Neural cell (in vitro differentiated cells): ENCODE results near the gene PLPPR5. TPM values are rescaled to one million over a fixed set of nuclear protein-coding genes. Genes with fewer than 3 reads are reported as not detected.

Source experiments
- H2AFZ ChIP-seq: fragments of 200-600, 300-800 bp; sonication (generic), shearing (Covaris generic); 2 replicates; pipeline ENCODE4 v1.6.0; 2014; ENCODE audit warnings: low read depth, mild to moderate bottlenecking, antibody characterized with exemption, low read length, moderate library complexity
- H3F3A ChIP-seq: fragments of 200-600 bp; shearing (Covaris generic); 2 replicates; pipeline ENCODE4 v1.6.1; 2016; ENCODE audit warnings: mild to moderate bottlenecking, moderate library complexity, mixed read lengths, antibody characterized with exemption, low read length; ENCODE audit not compliant: insufficient read depth, poor library complexity, severe bottlenecking
- H3K27ac ChIP-seq: fragments of 200-600, 300-800 bp; sonication (generic), shearing (Covaris generic); 2 replicates; pipeline ENCODE4 v1.5.1; 2014; ENCODE audit warnings: mild to moderate bottlenecking, low read length, moderate library complexity
- H3K27me3 ChIP-seq: fragments of 300-800, 200-600 bp; sonication (generic), shearing (Covaris generic); 2 replicates; pipeline ENCODE4 v1.6.0; 2014; ENCODE audit warnings: mild to moderate bottlenecking, low read depth, low read length, moderate library complexity; ENCODE audit not compliant: insufficient read depth
- H3K36me3 ChIP-seq: fragments of 300-800, 200-600 bp; sonication (generic), shearing (Covaris generic); 2 replicates; pipeline ENCODE4 v1.5.1; 2014; ENCODE audit warnings: mild to moderate bottlenecking, antibody characterized with exemption, low read length, moderate library complexity; ENCODE audit not compliant: insufficient read depth
- H3K4me2 ChIP-seq: fragments of 300-800, 200-600 bp; sonication (generic), shearing (Covaris generic); 2 replicates; pipeline ENCODE4 v1.6.0; 2014; ENCODE audit warnings: mild to moderate bottlenecking, low read length
- H3K4me3 ChIP-seq: fragments of 300-800, 200-600 bp; sonication (generic), shearing (Covaris generic); 2 replicates; pipeline ENCODE4 v1.5.1; 2014; ENCODE audit warnings: mild to moderate bottlenecking, low read length, moderate library complexity
- H3K79me2 ChIP-seq: fragments of 200-600 bp; shearing (Covaris generic); replicated peaks from 2 replicates; pipeline ENCODE4 v1.6.0; 2014; ENCODE audit warnings: mild to moderate bottlenecking, low read length, moderate library complexity; ENCODE audit not compliant: insufficient read depth
- H3K9ac ChIP-seq: fragments of 300-800, 200-600 bp; sonication (generic), shearing (Covaris generic); 2 replicates; pipeline ENCODE4 v1.6.1; 2016; ENCODE audit warnings: mild to moderate bottlenecking, low read length, mixed read lengths
- H3K9me2 ChIP-seq: fragments of 200-600 bp; shearing (Covaris generic); 2 replicates; pipeline ENCODE4 v1.6.1; 2016; ENCODE audit warnings: mild to moderate bottlenecking, low read length, mixed read lengths; ENCODE audit not compliant: insufficient read depth
- H3K9me3 ChIP-seq: fragments of 200-600, 300-800 bp; sonication (generic), shearing (Covaris generic); 2 replicates; pipeline ENCODE4 v1.6.1; 2016; ENCODE audit warnings: mild to moderate bottlenecking, mixed run types, low read length, moderate library complexity, mixed read lengths
- H4K20me1 ChIP-seq: fragments of 200-600 bp; shearing (Covaris generic); 2 replicates; pipeline ENCODE4 v1.6.1; 2016; ENCODE audit warnings: mild to moderate bottlenecking, mixed run types; ENCODE audit not compliant: insufficient read depth
- EP300 ChIP-seq: fragments of 450-650 bp; conservative IDR thresholded peaks from 2 replicates; pipeline ENCODE4 v1.6.1; 2014; ENCODE audit warnings: antibody characterized with exemption, mild to moderate bottlenecking, moderate library complexity; ENCODE audit not compliant: poor library complexity, severe bottlenecking
- EZH2 ChIP-seq: fragments of 200-600, 300-800 bp; shearing (Covaris generic), sonication (generic); IDR thresholded peaks from 2 replicates; pipeline ENCODE4 v1.6.1; 2014; ENCODE audit warnings: antibody characterized with exemption, low read length, borderline replicate concordance, mild to moderate bottlenecking; ENCODE audit not compliant: insufficient read depth, poor library complexity, severe bottlenecking
- MXI1 ChIP-seq: fragments of 450-650 bp; conservative IDR thresholded peaks from 2 replicates; pipeline ENCODE4 v1.6.1; 2014; ENCODE audit warnings: antibody characterized with exemption, mild to moderate bottlenecking; ENCODE audit not compliant: poor library complexity, severe bottlenecking
- POLR2AphosphoS5 ChIP-seq: IDR thresholded peaks from 2 replicates; pipeline ENCODE4 v1.6.1; 2012
- RAD21 ChIP-seq: fragments of 450-650 bp; conservative IDR thresholded peaks from 2 replicates; pipeline ENCODE4 v1.6.1; 2014; ENCODE audit warnings: antibody characterized with exemption, mild to moderate bottlenecking, moderate library complexity
- SMC3 ChIP-seq: fragments of 450-650 bp; conservative IDR thresholded peaks from 2 replicates; pipeline ENCODE4 v1.6.1; 2014; ENCODE audit warnings: antibody characterized with exemption, mild to moderate bottlenecking, moderate library complexity; ENCODE audit not compliant: poor library complexity
- TAF1 ChIP-seq: IDR thresholded peaks from 2 replicates; pipeline ENCODE4 v1.6.1; 2012; ENCODE audit warnings: low read depth
- polyA plus RNA-seq: library from polyadenylated mRNA; depleted of rRNA; stranded (reverse); fragments of >200 nt; gene quantifications from 2 replicates; pipeline ENCODE4 v1.2.3, GENCODE V29; 2014
- TF ChIP-seq, protein P1 (sequence below): IDR thresholded peaks from 2 replicates; pipeline ENCODE4 v1.6.1; 2012; ENCODE audit warnings: borderline replicate concordance
- TF ChIP-seq, protein P2 (sequence below): fragments of 450-650 bp; IDR thresholded peaks from 2 replicates; pipeline ENCODE4 v1.5.1; 2014; ENCODE audit warnings: antibody characterized with exemption, mild to moderate bottlenecking, moderate library complexity; ENCODE audit not compliant: poor library complexity, severe bottlenecking

PLPPR5 gene
- polyA plus RNA-seq, 1 donor from 2014 or later = 21.9 TPM

DNA sequence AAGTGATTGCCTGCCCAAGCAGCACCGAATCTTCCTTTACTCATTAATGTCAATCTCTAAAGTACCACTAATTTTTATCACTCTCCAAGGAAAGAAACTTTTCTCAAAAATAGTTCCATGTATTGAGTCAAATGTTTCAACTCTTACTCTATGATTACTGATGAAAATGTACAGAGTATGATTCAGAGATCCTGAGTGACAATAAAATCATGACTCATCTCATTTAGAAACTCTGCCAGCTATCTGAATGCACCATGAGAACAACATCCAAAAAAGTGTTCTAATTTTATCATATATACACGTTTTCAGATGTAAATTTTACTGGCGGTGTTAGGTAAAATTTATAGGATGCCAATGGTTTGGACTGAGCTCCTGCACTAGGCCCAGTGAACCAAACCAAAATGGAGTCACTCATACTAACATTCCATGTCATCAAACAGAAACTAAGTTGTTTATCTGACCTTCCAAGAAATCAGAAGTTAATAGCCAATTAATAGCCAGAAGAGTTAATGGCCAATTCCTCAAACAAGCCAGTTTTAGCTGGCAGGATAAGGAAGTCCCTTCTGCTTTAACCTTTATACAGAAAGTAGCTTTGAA lies 22.6 kb downstream of the PLPPR5 start:
- Histone ChIP-seq H2AFZ (no peak overlapping the region), H3K27ac (no peak overlapping the region), H3K9me2 (no peaks in the 10 kb centered on the region), H3K79me2 (no peaks in the 10 kb centered on the region), H3K36me3 (no peaks in the 10 kb centered on the region), H3K4me3 (no peak overlapping the region), H3K4me2 (no peak overlapping the region), H4K20me1 (no peaks in the 10 kb centered on the region), H3K27me3 (no peaks in the 10 kb centered on the region), H3F3A (no peaks in the 10 kb centered on the region), H3K9me3 (no peaks in the 10 kb centered on the region), H3K9ac (no peak overlapping the region)
- TF ChIP-seq MXI1 (no peak), EP300 (no peak), POLR2AphosphoS5 (no peak), TAF1 (no peak), SMC3 (no peak), RAD21 (no peak), EZH2 (no peak)
- TF ChIP-seq, protein P1, sequence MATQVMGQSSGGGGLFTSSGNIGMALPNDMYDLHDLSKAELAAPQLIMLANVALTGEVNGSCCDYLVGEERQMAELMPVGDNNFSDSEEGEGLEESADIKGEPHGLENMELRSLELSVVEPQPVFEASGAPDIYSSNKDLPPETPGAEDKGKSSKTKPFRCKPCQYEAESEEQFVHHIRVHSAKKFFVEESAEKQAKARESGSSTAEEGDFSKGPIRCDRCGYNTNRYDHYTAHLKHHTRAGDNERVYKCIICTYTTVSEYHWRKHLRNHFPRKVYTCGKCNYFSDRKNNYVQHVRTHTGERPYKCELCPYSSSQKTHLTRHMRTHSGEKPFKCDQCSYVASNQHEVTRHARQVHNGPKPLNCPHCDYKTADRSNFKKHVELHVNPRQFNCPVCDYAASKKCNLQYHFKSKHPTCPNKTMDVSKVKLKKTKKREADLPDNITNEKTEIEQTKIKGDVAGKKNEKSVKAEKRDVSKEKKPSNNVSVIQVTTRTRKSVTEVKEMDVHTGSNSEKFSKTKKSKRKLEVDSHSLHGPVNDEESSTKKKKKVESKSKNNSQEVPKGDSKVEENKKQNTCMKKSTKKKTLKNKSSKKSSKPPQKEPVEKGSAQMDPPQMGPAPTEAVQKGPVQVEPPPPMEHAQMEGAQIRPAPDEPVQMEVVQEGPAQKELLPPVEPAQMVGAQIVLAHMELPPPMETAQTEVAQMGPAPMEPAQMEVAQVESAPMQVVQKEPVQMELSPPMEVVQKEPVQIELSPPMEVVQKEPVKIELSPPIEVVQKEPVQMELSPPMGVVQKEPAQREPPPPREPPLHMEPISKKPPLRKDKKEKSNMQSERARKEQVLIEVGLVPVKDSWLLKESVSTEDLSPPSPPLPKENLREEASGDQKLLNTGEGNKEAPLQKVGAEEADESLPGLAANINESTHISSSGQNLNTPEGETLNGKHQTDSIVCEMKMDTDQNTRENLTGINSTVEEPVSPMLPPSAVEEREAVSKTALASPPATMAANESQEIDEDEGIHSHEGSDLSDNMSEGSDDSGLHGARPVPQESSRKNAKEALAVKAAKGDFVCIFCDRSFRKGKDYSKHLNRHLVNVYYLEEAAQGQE = no peak
- TF ChIP-seq, protein P2, sequence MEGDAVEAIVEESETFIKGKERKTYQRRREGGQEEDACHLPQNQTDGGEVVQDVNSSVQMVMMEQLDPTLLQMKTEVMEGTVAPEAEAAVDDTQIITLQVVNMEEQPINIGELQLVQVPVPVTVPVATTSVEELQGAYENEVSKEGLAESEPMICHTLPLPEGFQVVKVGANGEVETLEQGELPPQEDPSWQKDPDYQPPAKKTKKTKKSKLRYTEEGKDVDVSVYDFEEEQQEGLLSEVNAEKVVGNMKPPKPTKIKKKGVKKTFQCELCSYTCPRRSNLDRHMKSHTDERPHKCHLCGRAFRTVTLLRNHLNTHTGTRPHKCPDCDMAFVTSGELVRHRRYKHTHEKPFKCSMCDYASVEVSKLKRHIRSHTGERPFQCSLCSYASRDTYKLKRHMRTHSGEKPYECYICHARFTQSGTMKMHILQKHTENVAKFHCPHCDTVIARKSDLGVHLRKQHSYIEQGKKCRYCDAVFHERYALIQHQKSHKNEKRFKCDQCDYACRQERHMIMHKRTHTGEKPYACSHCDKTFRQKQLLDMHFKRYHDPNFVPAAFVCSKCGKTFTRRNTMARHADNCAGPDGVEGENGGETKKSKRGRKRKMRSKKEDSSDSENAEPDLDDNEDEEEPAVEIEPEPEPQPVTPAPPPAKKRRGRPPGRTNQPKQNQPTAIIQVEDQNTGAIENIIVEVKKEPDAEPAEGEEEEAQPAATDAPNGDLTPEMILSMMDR = no peak

DNA sequence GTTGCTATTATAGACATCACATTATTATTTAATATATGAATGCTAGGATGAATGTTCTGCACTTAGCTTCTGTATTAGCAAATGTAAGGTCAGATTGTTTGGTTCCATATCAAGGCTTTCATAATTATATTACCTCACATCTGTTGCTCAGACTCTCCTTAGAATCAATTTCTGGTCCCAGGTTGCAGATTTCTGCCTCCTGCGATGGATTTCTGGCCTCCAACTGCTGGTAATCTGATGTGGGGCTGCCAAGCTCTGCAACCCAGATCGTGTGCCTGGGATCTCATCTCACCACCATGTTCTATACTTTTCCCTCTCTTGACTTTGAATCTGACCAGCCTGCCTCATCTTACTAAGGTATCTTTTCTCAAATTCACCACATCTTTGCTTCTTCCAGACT lies 25.2 kb downstream of the PLPPR5 start:
- Histone ChIP-seq H2AFZ (no peak overlapping the region), H3K4me3 (no peak overlapping the region), H3K9me3 (no peaks in the 10 kb centered on the region), H3K9me2 (no peaks in the 10 kb centered on the region), H3K4me2 (no peak overlapping the region), H3K9ac (no peak overlapping the region), H3K36me3 (no peaks in the 10 kb centered on the region), H3F3A (no peaks in the 10 kb centered on the region), H3K27me3 (no peaks in the 10 kb centered on the region), H3K79me2 (no peaks in the 10 kb centered on the region), H4K20me1 (no peaks in the 10 kb centered on the region), H3K27ac (no peak overlapping the region)
- TF ChIP-seq TAF1 (no peak), SMC3 (no peak), RAD21 (no peak), POLR2AphosphoS5 (no peak), MXI1 (no peak), EP300 (no peak), EZH2 (no peak)
- TF ChIP-seq, protein P2 = no peak
- TF ChIP-seq, protein P1 = no peak
